ENCODE measurements around the gene ZNF362.
"Not testable (repeated sequence)": the region's sequence is repeated elsewhere in the genome, so short reads cannot be mapped to it uniquely, and the experiment has no call there.

ZNF362 gene

GRCh38 chr1:33277488-33278084, 21.3 kb downstream of the ZNF362 start:
- H3K4me3 ChIP-seq (ENCODE audit: low read depth, low read length): no peak overlapping the region
- DNase-seq (ENCODE audit: low read depth): no peak

DNA sequence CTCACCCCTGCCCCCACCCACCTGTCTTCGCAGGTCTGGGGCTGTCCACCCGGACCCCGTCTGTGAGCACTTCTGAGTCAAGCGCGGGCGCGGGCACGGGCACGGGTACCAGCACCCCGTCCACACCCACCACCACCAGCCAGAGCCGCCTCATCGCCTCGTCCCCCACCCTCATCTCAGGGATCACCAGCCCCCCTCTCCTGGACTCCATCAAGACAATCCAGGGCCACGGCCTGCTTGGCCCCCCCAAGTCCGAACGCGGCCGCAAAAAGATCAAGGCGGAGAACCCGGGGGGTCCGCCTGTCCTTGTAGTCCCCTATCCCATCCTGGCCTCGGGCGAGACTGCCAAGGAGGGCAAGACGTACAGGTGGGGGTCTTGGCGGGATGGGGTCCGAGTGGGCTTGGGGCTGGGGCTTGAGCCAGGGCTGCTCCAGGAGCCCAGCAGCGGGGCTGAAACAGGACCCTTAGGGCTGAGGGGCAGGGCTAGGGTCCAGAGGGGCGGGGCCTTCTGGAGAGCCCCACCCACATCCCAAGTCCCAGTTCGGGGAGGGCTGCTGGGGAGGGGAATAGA, 23.9 kb downstream of the ZNF362 start:
- DNase-seq (ENCODE audit: low read depth): no peak
- H3K4me3 ChIP-seq (ENCODE audit: low read depth, low read length): no peak overlapping the region

- no peak for DNase-seq (ENCODE audit: low read depth)
Observed at GRCh38 chr1:33281554-33282303, 25.4 kb downstream of the ZNF362 start.

GRCh38 chr1:33282791-33283190, 26.5 kb downstream of the ZNF362 start:
- H3K4me3 ChIP-seq (ENCODE audit: low read depth, low read length): no peak overlapping the region
- no peak for DNase-seq (ENCODE audit: low read depth)

More at GRCh38 chr1:33281554-33282303, 25.4 kb downstream of the ZNF362 start:
- no peak overlapping the region for H3K4me3 ChIP-seq (ENCODE audit: low read depth, low read length)

DNA sequence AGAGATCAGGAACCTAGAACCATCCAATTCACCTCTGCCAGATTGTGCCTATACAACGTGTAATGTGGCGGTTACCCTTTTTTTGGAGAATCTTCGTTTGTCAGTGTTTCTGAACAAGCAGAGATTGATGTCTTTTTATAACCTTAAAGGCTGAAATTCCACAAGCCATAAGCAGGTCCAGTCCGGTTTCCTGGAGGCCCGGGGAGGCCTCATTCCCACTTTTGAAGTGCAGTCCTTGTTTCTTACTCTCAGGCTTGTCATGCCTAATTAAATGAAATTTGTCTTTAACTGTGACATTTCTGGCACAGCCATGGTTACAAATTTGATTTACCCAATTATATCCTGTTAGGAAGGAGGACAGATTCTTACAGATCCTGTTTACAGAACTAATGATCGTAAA, 27.8 kb downstream of the ZNF362 start:
- H3K4me3 ChIP-seq (ENCODE audit: low read depth, low read length): no peak overlapping the region
- no peak for DNase-seq (ENCODE audit: low read depth)

DNA sequence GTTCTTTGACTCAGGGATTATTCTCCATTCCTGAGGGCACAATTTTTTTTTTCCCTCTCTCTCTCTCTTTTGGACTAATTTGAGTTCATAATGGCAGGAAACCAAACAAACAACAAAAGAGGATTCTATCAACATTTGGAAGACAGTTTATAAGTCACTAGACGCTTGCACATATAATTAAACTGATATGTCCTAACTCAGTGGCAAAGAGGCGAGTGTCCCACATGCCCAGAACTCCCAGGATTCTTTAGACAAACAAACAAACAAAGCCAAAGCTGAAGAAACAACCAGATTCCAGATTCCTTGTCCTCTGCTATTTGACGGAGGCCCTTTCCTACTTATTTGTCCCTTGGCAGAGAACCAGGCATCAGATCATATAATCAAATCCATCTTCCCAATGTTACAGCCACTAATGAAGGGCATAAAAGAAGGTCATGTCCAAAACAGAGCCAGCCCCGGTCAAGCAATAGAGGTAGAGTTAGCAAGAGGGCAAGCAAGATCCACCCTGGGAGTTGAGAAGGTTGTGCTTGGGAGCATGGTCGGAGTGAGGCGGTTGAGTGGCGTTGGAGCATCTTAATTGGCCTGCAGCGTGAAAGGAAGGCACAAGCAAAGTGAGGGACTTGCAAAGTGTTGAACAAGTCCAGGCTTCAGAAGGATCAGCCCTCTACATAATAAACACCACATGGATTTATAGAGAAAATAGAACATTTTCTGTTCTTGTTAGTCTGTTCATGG, 30.3 kb downstream of the ZNF362 start:
- no peak for DNase-seq (ENCODE audit: low read depth)
- no peak overlapping the region for H3K4me3 ChIP-seq (ENCODE audit: low read depth, low read length)

DNA sequence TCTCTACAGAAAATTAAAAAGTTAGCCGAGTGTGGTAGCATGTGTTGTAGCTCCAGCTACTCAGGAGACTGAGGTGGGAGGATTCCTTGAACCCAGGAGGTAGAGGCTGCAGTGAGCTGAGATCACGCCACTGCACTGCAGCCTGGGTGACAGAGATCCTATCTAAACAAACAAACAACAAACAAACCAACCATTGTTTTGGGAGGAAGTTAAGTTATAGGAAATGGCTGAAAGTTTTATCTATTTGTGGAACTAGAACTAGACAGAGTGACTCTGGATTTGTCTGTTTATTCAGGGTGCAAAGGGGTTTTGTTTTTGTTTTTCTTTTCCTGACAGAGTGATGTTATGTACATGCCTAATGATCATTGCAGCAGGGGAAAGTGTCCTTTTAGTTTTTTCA, 31.0 kb downstream of the ZNF362 start:
- no peak overlapping the region for H3K4me3 ChIP-seq (ENCODE audit: low read depth, low read length)
- DNase-seq (ENCODE audit: low read depth): no peak

DNA sequence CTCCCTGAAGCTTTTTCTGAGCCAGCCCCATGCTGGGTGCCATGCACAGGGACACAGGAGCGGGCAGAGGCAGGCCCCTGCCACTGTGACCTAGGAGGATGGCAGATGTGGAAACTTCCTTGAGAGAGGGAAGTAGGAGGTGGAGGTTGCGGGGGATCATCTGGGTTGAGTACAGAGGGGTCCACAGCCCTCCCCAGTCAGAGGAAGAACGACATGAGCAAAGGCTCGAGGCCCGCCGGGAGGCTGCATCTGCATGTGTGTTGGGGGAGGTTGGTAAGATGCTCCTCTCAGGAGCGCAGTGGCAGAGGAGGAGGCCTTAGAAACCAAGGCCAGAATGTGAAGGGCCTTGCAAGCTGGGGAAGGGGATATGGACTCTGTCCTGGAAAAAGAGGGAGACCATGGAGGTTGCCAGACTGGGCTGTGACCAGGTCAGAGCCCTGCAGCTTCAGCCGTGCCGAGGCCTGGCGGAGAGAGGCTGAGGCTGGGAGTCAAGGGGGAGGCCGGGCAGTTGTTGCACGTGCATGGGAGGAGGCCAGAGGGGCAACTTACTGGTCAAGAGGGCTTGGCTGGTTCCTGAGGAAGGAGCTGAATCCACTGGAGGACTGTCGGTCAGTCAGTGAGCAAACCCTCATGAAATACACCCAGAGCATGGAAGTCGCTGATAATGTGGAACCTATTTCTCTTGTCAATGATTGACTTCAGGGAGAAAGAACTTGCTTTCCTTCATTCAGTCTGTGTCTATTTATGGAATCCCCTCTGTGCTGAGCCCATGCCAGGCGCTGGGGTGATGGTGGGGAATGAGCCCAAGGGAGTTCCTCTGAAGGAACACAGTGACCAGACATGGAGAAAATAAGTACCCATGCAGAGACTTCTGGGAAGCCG, 32.9 kb downstream of the ZNF362 start:
- DNase-seq (ENCODE audit: low read depth): no peak

GRCh38 chr1:33289858-33290154, 33.5 kb downstream of the ZNF362 start:
- H3K4me3 ChIP-seq (ENCODE audit: low read depth, low read length): no peak overlapping the region
- DNase-seq (ENCODE audit: low read depth): no peak

More for the DNA sequence above, 32.9 kb downstream of the ZNF362 start:
- H3K4me3 ChIP-seq (ENCODE audit: low read depth, low read length): no peak overlapping the region

GRCh38 chr1:33290615-33291014, 34.3 kb downstream of the ZNF362 start:
- DNase-seq (ENCODE audit: low read depth); H3K4me3 ChIP-seq (ENCODE audit: low read depth, low read length): not testable (repeated sequence)

DNA sequence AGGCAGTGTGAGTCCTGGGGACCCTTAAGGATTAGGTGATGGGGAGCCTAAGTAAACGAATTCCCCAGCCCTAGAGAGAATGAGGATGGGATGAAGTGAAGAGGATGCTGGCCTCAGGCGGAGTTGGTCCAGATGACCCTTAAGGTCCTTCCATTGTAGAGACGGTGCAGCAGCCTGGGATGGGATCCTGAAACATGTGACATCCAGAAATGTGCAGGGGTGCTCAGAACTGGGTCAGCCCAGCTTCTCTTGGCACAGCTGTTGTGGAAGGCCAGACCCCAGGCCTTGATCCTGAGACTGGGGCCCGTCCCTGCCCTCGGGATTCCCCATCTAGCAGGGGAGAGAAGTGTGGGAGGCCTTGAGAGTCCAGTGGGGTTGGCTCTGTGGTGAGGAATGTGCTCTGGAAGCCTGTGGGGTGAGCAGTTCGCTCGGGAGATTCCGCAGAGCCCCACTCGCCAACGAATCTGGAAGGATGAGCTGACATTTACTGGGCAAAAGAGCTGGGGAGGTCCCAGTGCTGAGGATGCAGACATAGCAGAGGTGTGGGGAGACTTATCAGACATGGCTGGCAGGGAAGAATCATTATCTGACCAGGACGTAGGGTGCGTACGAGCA, 36.5 kb downstream of the ZNF362 start:
- no peak overlapping the region for H3K4me3 ChIP-seq (ENCODE audit: low read depth, low read length)
- DNase-seq (ENCODE audit: low read depth): no peak

DNA sequence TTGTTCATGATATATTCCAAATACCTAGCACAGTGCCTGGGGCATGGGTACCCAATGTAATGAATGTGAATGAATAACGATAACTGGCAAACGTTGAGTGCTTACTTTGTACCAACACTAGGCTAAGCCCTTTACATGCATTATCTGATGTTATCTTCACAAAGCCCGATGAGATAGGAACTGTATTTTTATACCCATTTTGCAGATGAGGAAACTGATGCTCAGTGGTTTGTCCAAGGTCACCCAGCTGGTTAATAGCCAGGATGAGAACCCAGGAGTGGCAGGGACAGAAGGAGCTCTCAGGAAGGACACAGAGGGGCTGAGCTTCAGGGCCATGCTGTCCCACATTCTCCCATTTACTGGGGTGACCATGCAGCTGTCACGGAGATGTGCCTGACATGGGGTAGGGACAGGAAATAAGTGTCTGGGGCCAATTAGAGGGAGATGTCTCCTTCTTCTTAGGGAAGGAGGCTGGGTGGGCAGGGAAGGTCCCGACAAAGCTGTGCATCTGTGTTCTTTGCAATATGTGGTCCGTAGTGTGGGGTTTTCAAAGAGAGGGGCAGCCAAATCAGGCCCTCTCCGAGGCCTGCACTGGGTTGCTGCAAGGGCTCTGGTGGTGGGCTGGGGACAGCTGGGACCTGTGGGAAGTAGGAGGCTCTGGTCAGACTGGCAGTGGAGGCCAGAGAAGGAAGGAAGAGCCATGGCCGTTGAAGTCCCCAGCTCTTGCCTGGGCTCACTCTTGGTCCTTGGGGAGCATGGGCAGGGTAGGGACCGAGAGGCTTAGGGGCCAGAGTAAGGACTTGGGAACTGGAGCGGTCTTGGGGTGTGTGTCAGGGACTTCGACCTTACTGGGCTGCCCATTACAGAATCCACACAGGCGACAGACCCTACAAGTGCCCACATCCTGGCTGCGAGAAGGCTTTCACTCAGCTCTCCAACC, 38.0 kb downstream of the ZNF362 start:
- no peak for DNase-seq (ENCODE audit: low read depth)
- H3K4me3 ChIP-seq (ENCODE audit: low read depth, low read length): no peak overlapping the region

DNA sequence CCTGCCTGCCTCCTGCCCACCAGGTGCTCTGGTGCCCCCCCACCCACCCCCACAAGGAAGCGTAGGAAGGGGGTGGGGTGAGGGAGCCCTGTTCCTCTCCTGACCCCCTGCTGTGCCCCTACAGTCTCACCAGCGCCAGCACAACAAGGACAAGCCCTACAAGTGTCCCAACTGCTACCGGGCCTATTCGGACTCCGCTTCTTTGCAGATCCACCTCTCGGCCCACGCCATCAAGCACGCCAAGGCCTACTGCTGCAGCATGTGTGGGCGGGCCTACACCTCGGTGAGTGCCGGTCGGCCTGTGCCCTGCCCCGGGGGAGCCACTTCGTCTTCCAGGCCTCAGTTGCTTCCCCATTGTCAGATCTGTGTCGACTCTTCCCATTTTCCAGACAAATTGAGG, 38.7 kb downstream of the ZNF362 start:
- DNase-seq (ENCODE audit: low read depth): no peak
- no peak overlapping the region for H3K4me3 ChIP-seq (ENCODE audit: low read depth, low read length)

- DNase-seq (ENCODE audit: low read depth): peak; percentile 21
- H3K4me3 ChIP-seq (ENCODE audit: low read depth, low read length): no peak overlapping the region
Observed at GRCh38 chr1:33295450-33296081, 39.3 kb downstream of the ZNF362 start.

DNA sequence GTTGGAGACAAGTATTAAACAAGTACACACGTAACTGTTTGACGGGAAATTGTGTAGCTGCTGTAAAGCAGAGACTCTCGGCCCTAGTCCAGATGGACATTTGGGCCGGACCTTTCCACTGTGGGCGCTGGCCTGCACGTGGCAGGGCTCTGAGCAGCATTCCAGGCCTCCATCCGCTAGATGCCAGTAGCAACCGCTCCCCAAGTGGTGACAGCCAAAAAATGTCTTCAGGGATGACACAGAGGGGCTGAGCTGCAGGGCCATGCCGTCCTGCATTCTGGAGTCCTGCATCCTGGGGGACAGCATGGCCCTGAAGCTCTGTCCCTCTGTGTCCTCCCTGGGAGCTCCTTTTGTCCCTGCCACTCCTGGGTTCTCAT, 39.8 kb downstream of the ZNF362 start:
- DNase-seq (ENCODE audit: low read depth): no peak
- H3K4me3 ChIP-seq (ENCODE audit: low read depth, low read length): no peak overlapping the region

- no peak overlapping the region for H3K4me3 ChIP-seq (ENCODE audit: low read depth, low read length)
- no peak for DNase-seq (ENCODE audit: low read depth)
Observed at GRCh38 chr1:33296824-33297223, 40.5 kb downstream of the ZNF362 start.

GRCh38 chr1:33297911-33298622, 41.8 kb downstream of the ZNF362 start:
- no peak overlapping the region for H3K4me3 ChIP-seq (ENCODE audit: low read depth, low read length)
- no peak for DNase-seq (ENCODE audit: low read depth)

Measured in skeletal muscle cell (primary cell).